Fibroblast of lung (primary cell): ENCODE results near the gene CLN5.
A peak's percentile ranks its signal among the peaks of the same experiment; 100 is the strongest.

Source experiments
- EZH2 ChIP-seq: IDR thresholded peaks from 2 replicates; pipeline ENCODE4 v1.5.1; 2012; ENCODE audit warnings: low read length, control low read depth, mild to moderate bottlenecking; ENCODE audit errors: missing control alignments
- TF ChIP-seq, protein P1 (sequence below), 2 donors: IDR thresholded peaks in 1 of 2; conservative IDR thresholded peaks in 1 of 2; 1 replicate in 1 of 2; 2 replicates in 1 of 2; pipeline ENCODE4 v1.5.1; 2011 to 2012; ENCODE audit warnings: low read length in 2 of 2, control low read depth in 1 of 2, inconsistent platforms in 1 of 2, low read depth in 1 of 2, mild to moderate bottlenecking in 1 of 2

DNA sequence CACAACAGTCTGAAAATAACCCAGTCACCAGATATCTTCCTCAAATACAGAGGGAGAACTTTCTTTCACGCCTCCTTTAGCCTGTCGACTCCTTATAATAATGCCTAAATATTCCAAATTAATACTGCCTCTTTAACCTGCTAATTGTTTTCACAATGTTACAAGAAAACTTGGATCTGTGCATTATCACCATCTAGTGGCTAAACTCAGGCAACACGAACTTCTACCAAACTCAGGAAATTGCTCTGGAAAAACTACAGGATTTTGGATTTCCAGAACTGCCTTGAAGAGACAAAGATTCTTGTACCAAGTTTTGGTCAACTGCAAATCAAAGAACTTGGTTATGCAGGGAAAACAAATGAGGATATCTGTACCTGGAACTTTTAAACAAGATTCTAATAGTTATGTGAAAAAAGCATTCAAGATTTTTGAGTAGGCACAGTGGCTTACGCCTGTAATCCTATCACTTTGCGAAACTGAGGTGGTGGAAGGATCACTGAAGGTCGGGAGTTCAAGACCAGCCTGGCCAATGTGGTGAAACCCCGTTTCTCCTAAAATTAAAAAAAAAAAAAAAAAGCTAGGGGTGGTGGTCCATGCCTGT is 10.8 kb downstream of the CLN5 start:
- TF ChIP-seq, protein P1, sequence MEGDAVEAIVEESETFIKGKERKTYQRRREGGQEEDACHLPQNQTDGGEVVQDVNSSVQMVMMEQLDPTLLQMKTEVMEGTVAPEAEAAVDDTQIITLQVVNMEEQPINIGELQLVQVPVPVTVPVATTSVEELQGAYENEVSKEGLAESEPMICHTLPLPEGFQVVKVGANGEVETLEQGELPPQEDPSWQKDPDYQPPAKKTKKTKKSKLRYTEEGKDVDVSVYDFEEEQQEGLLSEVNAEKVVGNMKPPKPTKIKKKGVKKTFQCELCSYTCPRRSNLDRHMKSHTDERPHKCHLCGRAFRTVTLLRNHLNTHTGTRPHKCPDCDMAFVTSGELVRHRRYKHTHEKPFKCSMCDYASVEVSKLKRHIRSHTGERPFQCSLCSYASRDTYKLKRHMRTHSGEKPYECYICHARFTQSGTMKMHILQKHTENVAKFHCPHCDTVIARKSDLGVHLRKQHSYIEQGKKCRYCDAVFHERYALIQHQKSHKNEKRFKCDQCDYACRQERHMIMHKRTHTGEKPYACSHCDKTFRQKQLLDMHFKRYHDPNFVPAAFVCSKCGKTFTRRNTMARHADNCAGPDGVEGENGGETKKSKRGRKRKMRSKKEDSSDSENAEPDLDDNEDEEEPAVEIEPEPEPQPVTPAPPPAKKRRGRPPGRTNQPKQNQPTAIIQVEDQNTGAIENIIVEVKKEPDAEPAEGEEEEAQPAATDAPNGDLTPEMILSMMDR (conservative IDR thresholded peaks at IDR 0.05 in 1 of 2, IDR thresholded peaks at IDR 0.05 in 1 of 2; ENCODE audit: low read depth in 1 of 2, low read length in 2 of 2) = peak; percentile 62 to 81
- no peak for TF ChIP-seq EZH2
